ENCODE results near the gene CNTNAP2. TPM values are rescaled to one million over a fixed set of nuclear protein-coding genes. Genes with fewer than 3 reads are reported as not detected.

CNTNAP2 gene
- total RNA-seq, 1 donor from 2014 or later = 9.2 TPM

GRCh38 chr7:146844405-146844804 is 727.8 kb downstream of the CNTNAP2 start:
- no peak overlapping the region for H3K4me3 ChIP-seq (ENCODE audit: low read depth, low read length)
- TF ChIP-seq CTCF (conservative IDR thresholded peaks at IDR 0.05; ENCODE audit: low read depth, low read length) = no peak
- DNase-seq (ENCODE audit: low read depth) = no peak

GRCh38 chr7:146858690-146859089 is 742.1 kb downstream of the CNTNAP2 start:
- DNase-seq (ENCODE audit: low read depth) = no peak
- no peak overlapping the region for H3K4me3 ChIP-seq (ENCODE audit: low read depth, low read length)
- no peak for TF ChIP-seq CTCF (conservative IDR thresholded peaks at IDR 0.05; ENCODE audit: low read depth, low read length)

GRCh38 chr7:146861701-146862100 is 745.1 kb downstream of the CNTNAP2 start:
- no peak for DNase-seq (ENCODE audit: low read depth)
- no peak for TF ChIP-seq CTCF (conservative IDR thresholded peaks at IDR 0.05; ENCODE audit: low read depth, low read length)
- no peak overlapping the region for H3K4me3 ChIP-seq (ENCODE audit: low read depth, low read length)

- H3K4me3 ChIP-seq (ENCODE audit: low read depth, low read length) = no peak overlapping the region
- no peak for TF ChIP-seq CTCF (conservative IDR thresholded peaks at IDR 0.05; ENCODE audit: low read depth, low read length)
- DNase-seq (ENCODE audit: low read depth) = no peak
Observed at GRCh38 chr7:146862415-146862814, 745.8 kb downstream of the CNTNAP2 start.

GRCh38 chr7:146864644-146865043 is 748.0 kb downstream of the CNTNAP2 start:
- no peak for DNase-seq (ENCODE audit: low read depth)
- TF ChIP-seq CTCF (conservative IDR thresholded peaks at IDR 0.05; ENCODE audit: low read depth, low read length) = no peak
- no peak overlapping the region for H3K4me3 ChIP-seq (ENCODE audit: low read depth, low read length)

GRCh38 chr7:146865696-146866095 is 749.1 kb downstream of the CNTNAP2 start:
- H3K4me3 ChIP-seq (ENCODE audit: low read depth, low read length) = no peak overlapping the region
- DNase-seq (ENCODE audit: low read depth) = no peak

More at GRCh38 chr7:146865696-146866095, 749.1 kb downstream of the CNTNAP2 start:
- no peak for TF ChIP-seq CTCF (conservative IDR thresholded peaks at IDR 0.05; ENCODE audit: low read depth, low read length)
